Natural killer cell (primary cell): Measurements from ENCODE around the gene PRR5L. TPM values are rescaled to one million over a fixed set of nuclear protein-coding genes. Genes with fewer than 3 reads are reported as not detected.

ENCODE experiments used
- ATAC-seq, 3 donors: fragments of 150-1000 bp in 2 of 3; fragments of 200-7000 bp in 1 of 3; cut with Tn5 transposase; 1 replicate in 1 of 3; 2 replicates in 2 of 3; pipeline ENCODE4 v1.10.0; 2021; ENCODE audit warnings: mild to moderate bottlenecking in 2 of 3, moderate library complexity in 2 of 3
- DNase-seq, 2 donors: peaks; one replicate each; pipeline versions ENCODE4 v3.0.0 to v3.0.0-alpha.2; 2013 to 2021; ENCODE audit warnings: mixed read lengths in 1 of 2
- H3K27ac ChIP-seq: one replicate; pipeline ENCODE4 v1.5.1; 2013; ENCODE audit warnings: mild to moderate bottlenecking, low read length
- H3K27me3 ChIP-seq: one replicate; pipeline ENCODE4 v1.6.1; 2013; ENCODE audit warnings: low read length; ENCODE audit not compliant: control insufficient read depth, insufficient read depth
- H3K36me3 ChIP-seq: one replicate; pipeline ENCODE4 v1.6.1; 2013; ENCODE audit warnings: low read length; ENCODE audit not compliant: control insufficient read depth, insufficient read depth
- H3K4me1 ChIP-seq: one replicate; pipeline ENCODE4 v1.6.1; 2013; ENCODE audit warnings: low read length; ENCODE audit not compliant: control insufficient read depth, insufficient read depth
- H3K4me3 ChIP-seq: one replicate; pipeline ENCODE4 v1.5.1; 2013; ENCODE audit warnings: low read length
- H3K9me3 ChIP-seq: one replicate; pipeline ENCODE4 v1.6.1; 2013; ENCODE audit warnings: low read length; ENCODE audit not compliant: control insufficient read depth, insufficient read depth
- H3K27ac Mint-ChIP-seq, 2 donors: one replicate each; pipeline ENCODE4 v1.8.0; 2022; ENCODE audit warnings: mild to moderate bottlenecking in 2 of 2, mixed read lengths in 2 of 2, moderate library complexity in 1 of 2
- H3K27me3 Mint-ChIP-seq, 2 donors: one replicate each; pipeline ENCODE4 v1.8.0; 2022; ENCODE audit warnings: low read depth in 2 of 2, mixed read lengths in 2 of 2
- H3K36me3 Mint-ChIP-seq: one replicate; pipeline ENCODE4 v1.8.0; 2022; ENCODE audit warnings: mixed read lengths
- H3K4me1 Mint-ChIP-seq, 2 donors: one replicate each; pipeline ENCODE4 v1.8.0; 2022; ENCODE audit warnings: mixed read lengths in 2 of 2
- H3K4me3 Mint-ChIP-seq: one replicate; pipeline ENCODE4 v1.8.0; 2022; ENCODE audit warnings: mild to moderate bottlenecking, moderate library complexity, mixed read lengths
- H3K9me3 Mint-ChIP-seq, 2 donors: one replicate each; pipeline ENCODE4 v1.8.0; 2022; ENCODE audit warnings: mixed read lengths in 2 of 2
- CTCF ChIP-seq: fragments of 200-600 bp; IDR thresholded peaks from one replicate; pipeline ENCODE4 v1.8.0; 2022; ENCODE audit warnings: antibody characterized with exemption
- WGBS: methylation state at CpG from one replicate; pipeline ENCODE4 v1.1.7; 2013; ENCODE audit warnings: missing lambda C conversion rate; ENCODE audit not compliant: insufficient coverage; 5-methylcytosine and 5-hydroxymethylcytosine counted together
- intact Hi-C: fragments of 100-400 bp; cut with micrococcal nuclease; formaldehyde crosslinking; loops from one replicate; pipeline ENCODE4 v1.14.2; 2022
- total RNA-seq, 4 donors: library from RNA; stranded (reverse); fragments of 120-200 nt in 1 of 4; gene quantifications; one replicate each; pipeline versions ENCODE4 v1.2.3 to v1.2.4, GENCODE V29; 2013 to 2022

PRR5L gene
- total RNA-seq, 3 donors from 2014 or later (not counting 1 experiment from before 2014, with no cell fraction given), result 128 to 367 (median 303) TPM

GRCh38 chr11:36443661-36444060 lies 147.6 kb downstream of the PRR5L start:
- ATAC-seq (no peak), DNase-seq (no peak)
- H3K4me1 Mint-ChIP-seq, result peaks cover 80 to 85% of the 10 kb centered on the region in 2 donors
- peak overlapping the region; percentile 44 to 90 for H3K27ac Mint-ChIP-seq
- H3K9me3 Mint-ChIP-seq, result no peaks in the 10 kb centered on the region
- no peak overlapping the region for H3K4me3 ChIP-seq
- H3K27me3 ChIP-seq, result no peaks in the 10 kb centered on the region
- no peaks in the 10 kb centered on the region for H3K9me3 ChIP-seq
- H3K4me3 Mint-ChIP-seq, result peak overlapping the region; percentile 8
- peaks cover 4% of the 10 kb centered on the region for H3K4me1 ChIP-seq
- no peaks in the 10 kb centered on the region for H3K27me3 Mint-ChIP-seq
- peaks cover 56% of the 10 kb centered on the region for H3K36me3 Mint-ChIP-seq
- no peak overlapping the region for H3K27ac ChIP-seq
- H3K36me3 ChIP-seq, result peaks cover 80% of the 10 kb centered on the region
- WGBS, result 92% methylated on average over 2 of the region's 2 CpGs
- intact Hi-C loops, result no loop called here
- no peak for TF ChIP-seq CTCF

- peaks cover 66% of the 10 kb centered on the region for H3K36me3 Mint-ChIP-seq
- Histone ChIP-seq H3K27me3 (no peaks in the 10 kb centered on the region), H3K9me3 (no peaks in the 10 kb centered on the region), H3K4me1 (peaks cover 28% of the 10 kb centered on the region), H3K36me3 (peaks cover 74% of the 10 kb centered on the region), H3K4me3 (no peak overlapping the region), H3K27ac (no peak overlapping the region)
- no peaks in the 10 kb centered on the region for H3K9me3 Mint-ChIP-seq
- peaks cover 88% of the 10 kb centered on the region in 2 donors for H3K4me1 Mint-ChIP-seq
- no peak overlapping the region for H3K4me3 Mint-ChIP-seq
- DNase-seq (no peak), ATAC-seq (no peak)
- TF ChIP-seq CTCF, result no peak
- peak overlapping the region; percentile 41 to 90 for H3K27ac Mint-ChIP-seq
- H3K27me3 Mint-ChIP-seq, result no peaks in the 10 kb centered on the region
- intact Hi-C loops, result no loop called here
- 97% methylated on average over 7 of the region's 7 CpGs for WGBS
Measured at GRCh38 chr11:36446135-36446534, 150.0 kb downstream of the PRR5L start.

- Histone ChIP-seq H3K4me1 (peaks cover 38% of the 10 kb centered on the region), H3K27ac (no peak overlapping the region), H3K36me3 (peaks cover 71% of the 10 kb centered on the region), H3K9me3 (no peaks in the 10 kb centered on the region), H3K4me3 (no peak overlapping the region), H3K27me3 (no peaks in the 10 kb centered on the region)
- Mint-ChIP-seq H3K4me3 (no peak overlapping the region), H3K4me1 (peaks cover 91 to 92% of the 10 kb centered on the region in 2 donors), H3K36me3 (peaks cover 70% of the 10 kb centered on the region), H3K9me3 (no peaks in the 10 kb centered on the region), H3K27me3 (no peaks in the 10 kb centered on the region), H3K27ac (peak overlapping the region; percentile 41 to 90)
- intact Hi-C loops, result no loop called here
- DNase-seq, result no peak
- ATAC-seq, result no peak
- TF ChIP-seq CTCF, result no peak
- WGBS, result 98% methylated on average over 2 of the region's 2 CpGs
Measured at GRCh38 chr11:36447514-36447913, 151.4 kb downstream of the PRR5L start.

- no peak for TF ChIP-seq CTCF
- Histone ChIP-seq H3K27me3 (no peaks in the 10 kb centered on the region), H3K27ac (no peak overlapping the region), H3K4me1 (peaks cover 42% of the 10 kb centered on the region), H3K36me3 (peaks cover 71% of the 10 kb centered on the region), H3K9me3 (no peaks in the 10 kb centered on the region), H3K4me3 (no peak overlapping the region)
- H3K27ac Mint-ChIP-seq, result peak overlapping the region; percentile 41 to 90
- 88% methylated on average over 7 of the region's 8 CpGs for WGBS
- ATAC-seq (no peak), DNase-seq (no peak)
- peaks cover 91 to 92% of the 10 kb centered on the region in 2 donors for H3K4me1 Mint-ChIP-seq
- H3K4me3 Mint-ChIP-seq, result no peak overlapping the region
- no peaks in the 10 kb centered on the region for H3K27me3 Mint-ChIP-seq
- H3K36me3 Mint-ChIP-seq, result peaks cover 75% of the 10 kb centered on the region
- H3K9me3 Mint-ChIP-seq, result no peaks in the 10 kb centered on the region
- intact Hi-C loops, result no loop called here
Measured at GRCh38 chr11:36447947-36448346, 151.9 kb downstream of the PRR5L start.
